ENCODE data around the gene EHMT1. TPM values are rescaled to one million over a fixed set of nuclear protein-coding genes. Genes with fewer than 3 reads are reported as not detected.

The EHMT1 gene
- total and polyA plus RNA-seq, 9 of the 15 experiments (the other 6 are each of a cell fraction or from before 2014, with no cell fraction given): 2.2 to 76.0 (median 36.4) TPM

GRCh38 chr9:137630126-137630525 lies 11.3 kb downstream of the EHMT1 start (continued):
- TF ChIP-seq TRIM24 (IDR thresholded peaks at IDR 0.05): no peak
- TF ChIP-seq CBX5 (IDR thresholded peaks at IDR 0.05; ENCODE audit: borderline replicate concordance, low read depth): no peak

- Histone ChIP-seq H3K9ac (ENCODE audit: insufficient read depth in 1 of 2, low read depth in 2 of 2, low read length in 2 of 2) (peak overlapping the region in 1 of 2 experiments; percentile 24; a peak in 1 of 4 replicates), H3K9me3 (replicated peaks; ENCODE audit: control insufficient read depth, insufficient read depth, low read depth, low read length) (no peaks in the 10 kb centered on the region), H3K27me3 (ENCODE audit: control insufficient read depth in 2 of 2, insufficient read depth in 2 of 2, low read length in 2 of 2) (no peaks in the 10 kb centered on the region), H3K4me3 (no peak overlapping the region), H3K4me1 (replicated peaks in 1 of 2; ENCODE audit: control insufficient read depth in 2 of 2, insufficient read depth in 2 of 2, low read length in 2 of 2) (peaks cover 8 to 11% of the 10 kb centered on the region in 2 experiments; a peak in 4 of 5 replicates), H4K20me1 (replicated peaks; ENCODE audit: control insufficient read depth, insufficient read depth, low read length) (peaks cover 7% of the 10 kb centered on the region), H3K36me3 (ENCODE audit: control insufficient read depth, insufficient read depth, low read length) (peaks cover 8% of the 10 kb centered on the region; the same call in 2 of the 3 replicates), H3K27ac (ENCODE audit: extremely low read depth, low read depth, low read length) (no peak overlapping the region), H2AFZ (ENCODE audit: low read depth, low read length) (no peak overlapping the region), H3K9me1 (ENCODE audit: control insufficient read depth, insufficient read depth, low read length) (no peaks in the 10 kb centered on the region), H3K4me2 (ENCODE audit: insufficient read depth, low read length) (no peak overlapping the region), H3K79me2 (ENCODE audit: control insufficient read depth, insufficient read depth, low read length) (peaks cover 92% of the 10 kb centered on the region)
- WGBS (ENCODE audit: insufficient coverage, low coverage, missing lambda C conversion rate): 81% methylated on average over 4 of the region's 4 CpGs
- DNase-seq (ENCODE audit: extremely low read depth in 1 of 4, low spot score in 3 of 4): no peak
- intact Hi-C loops (cut with micrococcal nuclease) (no loop called here), in situ Hi-C loops (cut with MboI) (no loop called here)
- TF ChIP-seq RFX1 (IDR thresholded peaks at IDR 0.05) (peak; percentile 93), CGGBP1 (CRISPR knock-in tag; IDR thresholded peaks at IDR 0.05) (no peak)
- no peak for ATAC-seq
- CTCF ChIA-PET (ENCODE audit: low intra/inter-chr PET ratio): no interaction called here
- FAIRE-seq: no peak
- BruUV-seq (replicated peaks): TSS peak; percentile 23
- POLR2A ChIA-PET: interaction anchor here (1.0 to 1.7 kb wide), 2 partner anchors 10 to 12 kb away, joined by 4 to 5 read pairs; partner anchors contain the start of gene EHMT1
Observed at GRCh38 chr9:137630679-137631078, 11.9 kb downstream of the EHMT1 start.
